Aorta (tissue), 5 donors: ENCODE data around the gene ADAMTS16. TPM values are rescaled to one million over a fixed set of nuclear protein-coding genes. Genes with fewer than 3 reads are reported as not detected.

Experiments
- ATAC-seq: fragments of 200-7000 bp; cut with Tn5 transposase; one replicate; pipeline ENCODE4 v1.9.1; 2022; ENCODE audit warnings: moderate library complexity; ENCODE audit not compliant: low FRiP score
- DNase-seq, 2 donors: peaks; one replicate each; pipeline ENCODE4 v3.0.0-alpha.2; 2020
- H3K27ac ChIP-seq, 2 donors: one replicate each; pipeline ENCODE4 v1.5.1; 2013; ENCODE audit warnings: low read length in 2 of 2, mild to moderate bottlenecking in 2 of 2, moderate library complexity in 2 of 2, control low read depth in 1 of 2, inconsistent platforms in 1 of 2, low read depth in 1 of 2
- H3K27me3 ChIP-seq, 2 donors: one replicate each; pipeline ENCODE4 v1.6.1; 2013; ENCODE audit warnings: control low read depth in 1 of 2, low read length in 1 of 2, mild to moderate bottlenecking in 1 of 2, moderate library complexity in 1 of 2; ENCODE audit not compliant: insufficient read depth in 2 of 2, control insufficient read depth in 1 of 2
- H3K36me3 ChIP-seq, 2 donors: one replicate each; pipeline ENCODE4 v1.6.1; 2013; ENCODE audit warnings: control low read depth in 1 of 2, low read length in 1 of 2, mild to moderate bottlenecking in 1 of 2; ENCODE audit not compliant: insufficient read depth in 2 of 2, control insufficient read depth in 1 of 2
- H3K4me1 ChIP-seq, 2 donors: one replicate each; pipeline ENCODE4 v1.6.1; 2013; ENCODE audit warnings: low read length in 2 of 2, control low read depth in 1 of 2, mild to moderate bottlenecking in 1 of 2, moderate library complexity in 1 of 2; ENCODE audit not compliant: insufficient read depth in 2 of 2, control insufficient read depth in 1 of 2
- H3K4me3 ChIP-seq, 2 donors: one replicate each; pipeline ENCODE4 v1.5.1; 2013; ENCODE audit warnings: low read length in 2 of 2, control low read depth in 1 of 2, mild to moderate bottlenecking in 1 of 2
- H3K9me3 ChIP-seq: one replicate; pipeline ENCODE4 v1.6.1; 2013; ENCODE audit warnings: mild to moderate bottlenecking, low read length; ENCODE audit not compliant: control insufficient read depth
- WGBS, 2 donors: extraction: QIAGEN DNeasy Blood & Tissue Kit; methylation state at CpG; one replicate each; pipeline ENCODE4 v1.1.7; 2013; 5-methylcytosine and 5-hydroxymethylcytosine counted together
- intact Hi-C, 2 donors: fragments of 100-400 bp; cut with DNase I; formaldehyde crosslinking; loops; one replicate each; pipeline versions ENCODE4 v1.14.2 to v1.15.0; 2022
- polyA plus RNA-seq, 2 donors: library from polyadenylated mRNA; stranded (reverse); fragments of 200-250 nt; gene quantifications; one replicate each; pipeline ENCODE4 v1.2.3, GENCODE V29; 2013
- total RNA-seq, 2 donors: library from RNA; stranded (reverse); fragmentation: NEBNext Ultra II Directional; extraction: Animal tissue kit (Norgen Biotek cat#: 25700); gene quantifications; one replicate each; pipeline ENCODE4 v1.2.1, GENCODE V29; 2021
- donor health status: healthy with polysubstance abuse.
- donor health status: Bipolar disorder and iron deficiency.
- donor health status: DM: no; HTN: no; CAD: no.
- donor health status: DM: no; HTN: no; CAD: no.
- donor health status: DM: yes; HTN: yes; CAD: no.

Gene ADAMTS16
- total and polyA plus RNA-seq, 4 donors = 0.10 to 0.81 TPM; not detected in 2

- WGBS, 2 donors = 73 to 77% methylated on average over 2 of the region's 2 CpGs
- DNase-seq (no peak), ATAC-seq (no peak)
- Histone ChIP-seq H3K4me1 (no peaks in the 10 kb centered on the region), H3K27ac (no peak overlapping the region), H3K9me3 (peaks cover 6% of the 10 kb centered on the region), H3K4me3 (no peak overlapping the region), H3K36me3 (no peaks in the 10 kb centered on the region), H3K27me3 (no peaks in the 10 kb centered on the region)
- intact Hi-C loops = no loop called here
These were observed 38.5 kb downstream of the ADAMTS16 start for GRCh38 chr5:5178580-5178979.

- intact Hi-C loops = no loop called here
- no peaks in the 10 kb centered on the region for H3K4me1 ChIP-seq
These were observed 38.9 kb downstream of the ADAMTS16 start for GRCh38 chr5:5179079-5179478.

GRCh38 chr5:5179597-5179996, 39.5 kb downstream of the ADAMTS16 start:
- no peak for DNase-seq
- intact Hi-C loops = no loop called here
- 77 to 82% methylated on average over 4 of the region's 4 CpGs for WGBS, 2 donors
- no peaks in the 10 kb centered on the region for H3K27me3 ChIP-seq
- H3K4me3 ChIP-seq = no peak overlapping the region
- no peaks in the 10 kb centered on the region for H3K4me1 ChIP-seq
- peaks cover 6% of the 10 kb centered on the region for H3K9me3 ChIP-seq
- H3K36me3 ChIP-seq = no peaks in the 10 kb centered on the region
- H3K27ac ChIP-seq = no peak overlapping the region
- no peak for ATAC-seq

More at GRCh38 chr5:5179079-5179478, 38.9 kb downstream of the ADAMTS16 start:
- ATAC-seq = no peak
- peaks cover 6% of the 10 kb centered on the region for H3K9me3 ChIP-seq
- H3K27ac ChIP-seq = no peak overlapping the region
- no peak for DNase-seq
- no peak overlapping the region for H3K4me3 ChIP-seq
- H3K27me3 ChIP-seq = no peaks in the 10 kb centered on the region
- WGBS, 2 donors = 83 to 88% methylated on average over 5 of the region's 5 CpGs
- no peaks in the 10 kb centered on the region for H3K36me3 ChIP-seq

DNA sequence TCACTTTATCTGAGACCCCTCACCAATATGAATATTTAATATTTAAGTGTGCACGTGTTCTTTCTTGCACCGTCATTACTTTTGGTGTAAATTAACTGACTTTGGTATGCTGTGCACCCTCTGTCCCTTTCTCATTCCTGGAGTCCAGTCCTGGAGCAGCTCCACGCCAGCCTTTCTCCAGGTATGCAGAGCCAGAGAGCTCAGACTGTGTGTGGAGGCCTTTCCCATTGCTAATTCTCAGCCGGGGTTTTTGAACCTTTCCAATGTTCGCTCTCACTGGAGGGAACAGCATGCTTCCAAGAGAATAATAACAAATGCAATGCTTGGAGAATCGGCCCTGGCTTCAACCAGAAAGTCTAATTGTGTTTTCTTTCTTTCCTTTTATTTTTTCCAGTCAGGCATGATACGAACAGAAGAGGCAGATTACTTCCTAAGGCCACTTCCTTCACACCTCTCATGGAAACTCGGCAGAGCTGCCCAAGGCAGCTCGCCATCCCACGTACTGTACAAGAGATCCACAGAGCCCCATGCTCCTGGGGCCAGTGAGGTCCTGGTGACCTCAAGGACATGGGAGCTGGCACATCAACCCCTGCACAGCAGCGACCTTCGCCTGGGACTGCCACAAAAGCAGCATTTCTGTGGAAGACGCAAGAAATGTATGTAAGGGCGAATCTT, 41.7 kb downstream of the ADAMTS16 start:
- WGBS, 2 donors = 60 to 62% methylated on average over 14 of the region's 14 CpGs
- H3K9me3 ChIP-seq = peaks cover 1% of the 10 kb centered on the region
- H3K27ac ChIP-seq = no peak overlapping the region
- H3K36me3 ChIP-seq = no peaks in the 10 kb centered on the region
- DNase-seq = no peak
- intact Hi-C loops = no loop called here
- no peak for ATAC-seq
- H3K4me1 ChIP-seq = no peaks in the 10 kb centered on the region
- H3K4me3 ChIP-seq = no peak overlapping the region
- H3K27me3 ChIP-seq = no peaks in the 10 kb centered on the region

DNA sequence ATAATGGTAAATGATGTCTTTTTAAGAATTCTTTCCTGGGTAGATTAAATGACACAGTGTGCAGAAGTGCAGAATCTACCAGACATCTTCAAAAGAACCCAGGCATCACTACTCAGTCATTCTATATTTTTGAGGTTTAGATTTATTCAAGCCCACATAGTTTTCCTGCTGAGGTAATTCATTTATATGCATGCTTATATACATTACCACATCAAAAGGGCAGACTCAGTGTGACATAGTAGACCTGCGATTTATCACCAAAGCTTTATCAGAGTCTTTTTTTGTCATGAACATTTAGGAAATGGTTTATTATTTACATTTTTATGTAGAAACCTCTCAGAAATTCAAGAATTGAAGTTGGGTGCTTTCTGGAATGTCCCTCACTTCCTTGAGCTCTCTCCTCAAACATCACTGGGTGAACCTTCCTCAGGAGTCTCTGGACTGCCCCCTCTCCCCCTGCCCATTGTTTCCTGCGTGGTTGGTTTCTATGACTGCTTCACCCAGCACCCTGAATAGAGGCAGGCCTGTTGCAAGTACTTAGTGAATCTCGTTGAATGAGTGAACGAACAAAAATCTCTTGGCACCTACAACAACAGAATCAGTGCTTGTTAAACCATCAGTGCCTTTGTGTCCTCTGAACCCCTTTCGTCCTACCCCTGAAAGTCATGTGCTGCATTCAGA, 42.5 kb downstream of the ADAMTS16 start:
- Histone ChIP-seq H3K27ac (no peak overlapping the region), H3K36me3 (no peaks in the 10 kb centered on the region), H3K27me3 (no peaks in the 10 kb centered on the region), H3K9me3 (peaks cover 1% of the 10 kb centered on the region), H3K4me1 (no peaks in the 10 kb centered on the region), H3K4me3 (no peak overlapping the region)
- 36 to 41% methylated on average over 5 of the region's 5 CpGs for WGBS, 2 donors
- no peak for ATAC-seq
- intact Hi-C loops = no loop called here
- DNase-seq = no peak

GRCh38 chr5:5183189-5183699, 43.1 kb downstream of the ADAMTS16 start:
- H3K9me3 ChIP-seq = peaks cover 1% of the 10 kb centered on the region
- no peak overlapping the region for H3K27ac ChIP-seq
- DNase-seq (no peak), ATAC-seq (no peak)
- intact Hi-C loops = no loop called here
- no peak overlapping the region for H3K4me3 ChIP-seq
- whole genome bisulfite sequencing, 2 donors = 52 to 55% methylated on average over 16 of the region's 16 CpGs
- no peaks in the 10 kb centered on the region for H3K36me3 ChIP-seq
- H3K27me3 ChIP-seq = no peaks in the 10 kb centered on the region
- no peaks in the 10 kb centered on the region for H3K4me1 ChIP-seq

- 76 to 78% methylated on average over 10 of the region's 10 CpGs for WGBS, 2 donors
- intact Hi-C loops = no loop called here
- H3K4me1 ChIP-seq = no peaks in the 10 kb centered on the region
- no peak overlapping the region for H3K27ac ChIP-seq
- no peak overlapping the region for H3K4me3 ChIP-seq
- no peaks in the 10 kb centered on the region for H3K27me3 ChIP-seq
- peak in 1 of 2 donors; percentile 68 for DNase-seq
- no peaks in the 10 kb centered on the region for H3K36me3 ChIP-seq
- H3K9me3 ChIP-seq = peaks cover 1% of the 10 kb centered on the region
- peak; percentile 19 for ATAC-seq
These were observed 43.8 kb downstream of the ADAMTS16 start for GRCh38 chr5:5183933-5184332.

- no peak for ATAC-seq
These were observed 48.4 kb downstream of the ADAMTS16 start for GRCh38 chr5:5188376-5189050.

More at GRCh38 chr5:5188376-5189050, 48.4 kb downstream of the ADAMTS16 start:
- H3K4me1 ChIP-seq = no peaks in the 10 kb centered on the region
- intact Hi-C loops = no loop called here
- WGBS, 2 donors = 56 to 57% methylated on average over 11 of the region's 11 CpGs
- no peak for DNase-seq
- H3K36me3 ChIP-seq = no peaks in the 10 kb centered on the region
- no peaks in the 10 kb centered on the region for H3K9me3 ChIP-seq
- H3K27me3 ChIP-seq = no peaks in the 10 kb centered on the region
- H3K4me3 ChIP-seq = no peak overlapping the region
- no peak overlapping the region for H3K27ac ChIP-seq
